ENCODE measurements around the gene IDUA.

Gene IDUA

DNA sequence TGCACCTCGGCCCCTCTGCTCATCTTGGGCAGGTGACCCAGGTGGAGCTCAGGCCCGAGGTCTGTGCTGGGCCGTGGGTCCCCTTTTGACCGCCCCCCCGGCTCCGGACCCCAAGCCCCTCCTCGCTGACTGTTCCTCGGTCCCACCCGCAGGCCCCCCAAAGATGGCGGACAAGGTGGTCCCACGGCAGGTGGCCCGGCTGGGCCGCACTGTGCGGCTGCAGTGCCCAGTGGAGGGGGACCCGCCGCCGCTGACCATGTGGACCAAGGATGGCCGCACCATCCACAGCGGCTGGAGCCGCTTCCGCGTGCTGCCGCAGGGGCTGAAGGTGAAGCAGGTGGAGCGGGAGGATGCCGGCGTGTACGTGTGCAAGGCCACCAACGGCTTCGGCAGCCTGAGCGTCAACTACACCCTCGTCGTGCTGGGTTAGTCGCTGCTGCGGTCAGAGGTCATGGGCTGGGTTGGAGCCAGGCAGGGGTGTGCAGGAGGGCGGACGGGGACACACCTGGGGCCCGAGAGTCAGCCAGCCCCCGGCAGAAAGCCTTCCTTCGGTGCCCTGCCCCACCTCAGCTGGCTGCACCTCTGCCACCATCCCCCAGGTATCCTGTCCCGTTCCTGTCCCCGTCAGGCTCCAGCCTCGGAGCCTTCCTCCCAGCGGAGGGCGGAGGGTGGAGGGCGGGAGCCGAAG is 35.4 kb downstream of the IDUA start:
- DNase-seq (ENCODE audit: insufficient read length, low spot score) (no peak), FAIRE-seq (no peak)
- TF ChIP-seq POU2F2 (IDR thresholded peaks at IDR 0.05; ENCODE audit: low read depth, low read length) (no peak), POLR2AphosphoS5 (IDR thresholded peaks at IDR 0.05; ENCODE audit: low read depth, low read length) (no peak), SPI1 (IDR thresholded peaks at IDR 0.05; ENCODE audit: low read depth, low read length) (no peak)

DNA sequence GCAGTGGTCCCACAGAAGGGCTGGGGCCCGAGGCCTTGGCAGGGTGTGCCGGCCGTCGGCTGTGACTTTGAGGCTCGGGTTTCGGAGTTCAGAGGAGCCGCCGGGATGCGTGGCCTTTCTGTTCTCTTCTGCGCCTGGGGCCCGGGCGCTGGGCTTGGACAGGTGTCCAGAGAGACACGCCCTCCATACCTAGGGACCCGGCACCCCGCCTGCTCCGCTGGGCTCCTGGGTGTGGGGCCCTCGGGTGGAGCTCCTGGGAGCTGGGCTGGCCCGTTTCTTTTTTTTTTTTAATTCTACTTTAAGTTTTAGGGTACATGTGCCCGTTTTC is 35.9 kb downstream of the IDUA start:
- DNase-seq (ENCODE audit: insufficient read length, low spot score) (no peak), FAIRE-seq (no peak)
- no peak for TF ChIP-seq TAF1 (IDR thresholded peaks at IDR 0.05; ENCODE audit: low read depth, low read length)

DNA sequence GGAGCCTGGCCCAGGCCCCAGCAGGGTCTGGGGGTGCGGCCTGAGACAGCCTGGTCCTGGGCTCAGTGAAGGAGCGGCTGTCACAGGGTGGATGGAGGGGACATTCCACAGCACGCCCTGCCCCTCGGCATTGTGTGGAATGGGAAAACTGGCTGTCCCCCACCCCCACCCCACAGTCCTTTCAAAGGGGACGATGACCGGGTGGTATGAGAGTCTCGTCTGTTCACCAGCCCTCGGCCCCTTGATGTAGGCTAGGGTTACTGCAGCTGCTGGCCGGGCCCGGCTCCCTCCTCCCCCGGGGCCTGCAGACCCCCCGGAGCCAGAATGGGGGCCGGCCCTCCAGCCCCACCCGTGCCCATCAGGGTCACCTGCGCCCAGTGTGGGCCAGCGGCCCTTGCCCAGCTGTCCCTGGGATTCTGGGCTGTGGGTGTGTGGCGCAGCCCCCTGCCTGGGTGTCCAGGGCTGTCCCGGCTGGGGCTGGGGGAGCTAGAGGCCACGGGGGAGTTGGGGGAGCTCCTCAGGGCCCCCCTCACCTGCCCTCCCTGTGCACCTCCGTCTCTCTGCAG is 36.3 kb downstream of the IDUA start:
- no peak for FAIRE-seq
- TF ChIP-seq POU2F2 (IDR thresholded peaks at IDR 0.05; ENCODE audit: low read depth, low read length) (no peak), POLR2A (IDR thresholded peaks at IDR 0.05; ENCODE audit: low read depth, low read length) (no peak), TAF1 (IDR thresholded peaks at IDR 0.05; ENCODE audit: low read depth, low read length) (no peak), PAX5 (IDR thresholded peaks at IDR 0.05; ENCODE audit: insufficient read depth, low read length, severe bottlenecking) (no peak), SPI1 (IDR thresholded peaks at IDR 0.05; ENCODE audit: low read depth, low read length) (no peak), POLR2AphosphoS5 (IDR thresholded peaks at IDR 0.05; ENCODE audit: low read depth, low read length) (no peak)
- DNase-seq (ENCODE audit: insufficient read length, low spot score), result no peak

DNA sequence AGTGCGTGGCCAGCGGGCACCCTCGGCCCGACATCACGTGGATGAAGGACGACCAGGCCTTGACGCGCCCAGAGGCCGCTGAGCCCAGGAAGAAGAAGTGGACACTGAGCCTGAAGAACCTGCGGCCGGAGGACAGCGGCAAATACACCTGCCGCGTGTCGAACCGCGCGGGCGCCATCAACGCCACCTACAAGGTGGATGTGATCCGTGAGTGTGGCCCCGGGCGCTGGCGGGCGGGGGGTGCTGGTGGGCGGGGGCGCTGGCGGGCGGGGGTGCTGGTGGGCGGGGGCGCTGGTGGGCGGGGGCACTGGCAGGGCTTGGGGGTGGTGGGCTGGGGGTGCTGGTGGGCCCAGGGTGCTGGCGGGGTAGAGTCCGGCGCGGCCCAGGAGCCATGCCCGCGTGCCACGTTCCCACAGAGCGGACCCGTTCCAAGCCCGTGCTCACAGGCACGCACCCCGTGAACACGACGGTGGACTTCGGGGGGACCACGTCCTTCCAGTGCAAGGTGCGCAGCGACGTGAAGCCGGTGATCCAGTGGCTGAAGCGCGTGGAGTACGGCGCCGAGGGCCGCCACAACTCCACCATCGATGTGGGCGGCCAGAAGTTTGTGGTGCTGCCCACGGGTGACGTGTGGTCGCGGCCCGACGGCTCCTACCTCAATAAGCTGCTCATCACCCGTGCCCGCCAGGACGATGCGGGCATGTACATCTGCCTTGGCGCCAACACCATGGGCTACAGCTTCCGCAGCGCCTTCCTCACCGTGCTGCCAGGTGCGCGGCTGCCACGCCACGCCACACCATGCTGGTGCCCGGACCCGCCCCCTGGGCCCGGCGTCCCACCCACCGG is 37.3 kb downstream of the IDUA start:
- no peak for FAIRE-seq
- no peak for TF ChIP-seq POLR2A (IDR thresholded peaks at IDR 0.05; ENCODE audit: low read depth, low read length)
- no peak for TF ChIP-seq PAX5 (IDR thresholded peaks at IDR 0.05; ENCODE audit: insufficient read depth, low read length, severe bottlenecking)
- no peak for TF ChIP-seq POLR2AphosphoS5 (IDR thresholded peaks at IDR 0.05; ENCODE audit: low read depth, low read length)
- no peak for TF ChIP-seq POU2F2 (IDR thresholded peaks at IDR 0.05; ENCODE audit: low read depth, low read length)
- DNase-seq (ENCODE audit: insufficient read length, low spot score), result no peak

DNA sequence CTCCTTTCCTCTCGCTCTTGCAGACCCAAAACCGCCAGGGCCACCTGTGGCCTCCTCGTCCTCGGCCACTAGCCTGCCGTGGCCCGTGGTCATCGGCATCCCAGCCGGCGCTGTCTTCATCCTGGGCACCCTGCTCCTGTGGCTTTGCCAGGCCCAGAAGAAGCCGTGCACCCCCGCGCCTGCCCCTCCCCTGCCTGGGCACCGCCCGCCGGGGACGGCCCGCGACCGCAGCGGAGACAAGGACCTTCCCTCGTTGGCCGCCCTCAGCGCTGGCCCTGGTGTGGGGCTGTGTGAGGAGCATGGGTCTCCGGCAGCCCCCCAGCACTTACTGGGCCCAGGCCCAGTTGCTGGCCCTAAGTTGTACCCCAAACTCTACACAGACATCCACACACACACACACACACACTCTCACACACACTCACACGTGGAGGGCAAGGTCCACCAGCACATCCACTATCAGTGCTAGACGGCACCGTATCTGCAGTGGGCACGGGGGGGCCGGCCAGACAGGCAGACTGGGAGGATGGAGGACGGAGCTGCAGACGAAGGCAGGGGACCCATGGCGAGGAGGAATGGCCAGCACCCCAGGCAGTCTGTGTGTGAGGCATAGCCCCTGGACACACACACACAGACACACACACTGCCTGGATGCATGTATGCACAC is 38.2 kb downstream of the IDUA start:
- DNase-seq (ENCODE audit: insufficient read length, low spot score) (no peak), FAIRE-seq (no peak)
- no peak for TF ChIP-seq POLR2A (IDR thresholded peaks at IDR 0.05; ENCODE audit: low read depth, low read length)

DNA sequence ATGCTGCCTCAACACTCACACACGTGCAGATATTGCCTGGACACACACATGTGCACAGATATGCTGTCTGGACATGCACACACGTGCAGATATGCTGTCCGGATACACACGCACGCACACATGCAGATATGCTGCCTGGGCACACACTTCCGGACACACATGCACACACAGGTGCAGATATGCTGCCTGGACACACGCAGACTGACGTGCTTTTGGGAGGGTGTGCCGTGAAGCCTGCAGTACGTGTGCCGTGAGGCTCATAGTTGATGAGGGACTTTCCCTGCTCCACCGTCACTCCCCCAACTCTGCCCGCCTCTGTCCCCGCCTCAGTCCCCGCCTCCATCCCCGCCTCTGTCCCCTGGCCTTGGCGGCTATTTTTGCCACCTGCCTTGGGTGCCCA is 39.3 kb downstream of the IDUA start:
- peak; percentile 91 for DNase-seq (ENCODE audit: insufficient read length, low spot score)
- TF ChIP-seq POU2F2 (IDR thresholded peaks at IDR 0.05; ENCODE audit: low read depth, low read length) (peak; percentile 85), POLR2A (IDR thresholded peaks at IDR 0.05; ENCODE audit: low read depth, low read length) (no peak)
- FAIRE-seq, result peak; percentile 98

DNA sequence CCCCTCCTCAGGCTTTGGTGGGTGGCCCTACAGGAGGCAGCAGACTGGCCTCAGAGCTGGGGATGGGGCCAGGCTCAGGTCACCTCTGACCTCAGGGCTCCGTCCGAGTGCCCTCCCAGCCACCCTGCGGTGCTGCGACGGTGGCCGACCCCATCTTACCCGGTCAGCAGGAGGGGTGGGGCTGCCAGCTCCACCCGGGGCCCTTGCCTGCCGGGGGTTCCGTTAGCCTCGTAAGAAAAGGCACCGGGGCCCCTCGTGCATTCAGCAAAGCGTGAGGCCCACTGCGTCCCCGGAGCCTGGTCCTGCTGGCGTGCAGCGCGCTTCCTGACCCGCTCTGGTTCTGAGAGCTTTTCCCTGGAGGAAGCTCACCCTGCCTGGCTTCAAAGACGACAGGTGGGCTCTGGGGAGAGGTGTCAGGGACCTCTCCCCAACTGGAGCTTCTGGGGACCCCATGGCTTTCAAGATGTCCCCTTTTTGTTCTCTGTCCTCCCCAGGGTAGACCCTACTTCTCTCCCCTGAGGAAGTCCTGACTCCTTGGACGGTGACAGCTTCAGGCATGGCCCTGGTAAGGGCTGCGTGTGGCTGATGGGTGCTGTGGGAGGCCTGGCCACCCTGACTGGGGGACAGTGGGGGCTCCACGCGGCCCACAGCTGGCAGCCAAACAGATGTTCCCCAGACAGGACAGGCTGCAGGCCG is 40.5 kb downstream of the IDUA start:
- no peak for TF ChIP-seq TAF1 (IDR thresholded peaks at IDR 0.05; ENCODE audit: low read depth, low read length)
- TF ChIP-seq POLR2A (IDR thresholded peaks at IDR 0.05; ENCODE audit: low read depth, low read length), result no peak
- no peak for TF ChIP-seq POLR2AphosphoS5 (IDR thresholded peaks at IDR 0.05; ENCODE audit: low read depth, low read length)
- TF ChIP-seq SPI1 (IDR thresholded peaks at IDR 0.05; ENCODE audit: low read depth, low read length), result no peak
- no peak for FAIRE-seq
- no peak for DNase-seq (ENCODE audit: insufficient read length, low spot score)

DNA sequence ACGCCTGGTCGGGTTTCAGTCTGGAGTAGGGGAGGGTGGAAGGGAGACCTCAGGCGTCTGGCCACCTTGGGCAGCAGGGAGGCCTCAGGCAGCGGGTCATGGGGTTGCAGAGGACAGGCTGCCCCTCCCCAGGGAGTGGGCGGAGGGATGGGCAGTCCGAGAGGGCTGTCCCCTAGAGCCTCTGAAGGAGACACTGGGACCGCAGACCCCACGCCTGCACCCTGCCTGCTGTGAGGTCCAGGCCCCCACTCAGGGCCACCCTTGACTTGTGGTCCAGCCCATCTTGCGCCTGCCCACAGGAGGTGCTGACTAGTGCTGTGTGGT is 41.0 kb downstream of the IDUA start:
- TF ChIP-seq TAF1 (IDR thresholded peaks at IDR 0.05; ENCODE audit: low read depth, low read length) (no peak), SPI1 (IDR thresholded peaks at IDR 0.05; ENCODE audit: low read depth, low read length) (no peak), PAX5 (IDR thresholded peaks at IDR 0.05; ENCODE audit: insufficient read depth, low read length, severe bottlenecking) (no peak), POLR2A (IDR thresholded peaks at IDR 0.05; ENCODE audit: low read depth, low read length) (no peak), POLR2AphosphoS5 (IDR thresholded peaks at IDR 0.05; ENCODE audit: low read depth, low read length) (no peak), POU2F2 (IDR thresholded peaks at IDR 0.05; ENCODE audit: low read depth, low read length) (no peak)
- FAIRE-seq, result no peak
- no peak for DNase-seq (ENCODE audit: insufficient read length, low spot score)

DNA sequence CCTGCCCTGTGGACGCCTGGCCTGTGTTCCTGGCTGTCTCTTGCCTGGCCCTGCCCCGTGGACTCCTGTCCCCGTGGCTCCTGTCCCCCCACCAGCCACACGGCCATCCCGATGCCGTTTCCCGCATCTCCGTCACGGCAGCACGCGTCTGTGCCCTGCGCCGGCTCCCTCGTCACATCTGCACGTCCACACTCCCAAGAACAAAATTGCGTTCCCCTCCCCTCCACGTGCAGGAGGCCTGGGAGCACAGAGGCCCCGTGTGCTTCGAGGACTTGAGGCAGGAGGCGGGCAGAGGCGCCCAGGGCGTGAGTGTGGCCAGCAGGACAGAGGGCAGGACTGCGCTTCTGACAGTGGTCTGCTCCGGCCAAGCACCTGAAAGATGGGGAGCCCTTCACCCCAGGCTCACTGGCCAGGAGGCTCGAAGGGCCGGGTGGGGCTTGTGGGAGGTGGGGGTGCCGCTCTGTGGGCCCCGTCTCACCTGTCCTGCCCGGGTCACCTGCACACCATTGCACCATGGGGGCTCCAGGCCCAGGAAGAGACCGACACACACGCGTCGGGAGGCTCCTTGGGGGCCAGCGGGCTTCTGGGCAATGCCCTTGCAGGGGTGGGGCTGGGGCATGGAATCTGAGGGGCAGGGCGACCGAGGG is 41.9 kb downstream of the IDUA start:
- DNase-seq (ENCODE audit: insufficient read length, low spot score), result no peak
- no peak for TF ChIP-seq POLR2A (IDR thresholded peaks at IDR 0.05; ENCODE audit: low read depth, low read length)
- TF ChIP-seq TAF1 (IDR thresholded peaks at IDR 0.05; ENCODE audit: low read depth, low read length), result no peak
- TF ChIP-seq SPI1 (IDR thresholded peaks at IDR 0.05; ENCODE audit: low read depth, low read length), result no peak
- TF ChIP-seq POLR2AphosphoS5 (IDR thresholded peaks at IDR 0.05; ENCODE audit: low read depth, low read length), result no peak
- TF ChIP-seq PAX5 (IDR thresholded peaks at IDR 0.05; ENCODE audit: insufficient read depth, low read length, severe bottlenecking), result no peak
- TF ChIP-seq POU2F2 (IDR thresholded peaks at IDR 0.05; ENCODE audit: low read depth, low read length), result no peak
- FAIRE-seq, result no peak

Measured in GM12891 (cell line).